Lower leg skin (tissue), 4 donors: ENCODE measurements around the gene ADI1. TPM values are rescaled to one million over a fixed set of nuclear protein-coding genes. Genes with fewer than 3 reads are reported as not detected.

Source experiments
- DNase-seq, 2 donors: peaks; one replicate each; pipeline ENCODE4 v3.0.0-alpha.2; 2019; ENCODE audit warnings: low spot score in 2 of 2
- H3K4me3 ChIP-seq: fragments of 200-600 bp; sonication (generic); 2 replicates; pipeline ENCODE4 v1.5.1; 2017; ENCODE audit warnings: mild to moderate bottlenecking, low read depth; ENCODE audit not compliant: poor library complexity, severe bottlenecking
- CTCF ChIP-seq, 3 donors: fragments of 450-650 bp; IDR thresholded peaks; one replicate each; pipeline ENCODE4 v1.5.1; 2016; ENCODE audit warnings: antibody characterized with exemption in 3 of 3, mild to moderate bottlenecking in 3 of 3, moderate library complexity in 2 of 3
- POLR2A ChIP-seq, 2 donors: fragments of 450-650 bp; IDR thresholded peaks; one replicate each; pipeline ENCODE4 v1.6.1; 2016 to 2017; ENCODE audit warnings: antibody characterized with exemption in 2 of 2, mild to moderate bottlenecking in 1 of 2, moderate library complexity in 1 of 2
- WGBS, 2 donors: methylation state at CpG; one replicate each; pipeline ENCODE4 v1.1.5; 2018; 5-methylcytosine and 5-hydroxymethylcytosine counted together
- intact Hi-C: fragments of 100-400 bp; cut with DNase I; formaldehyde crosslinking; loops from one replicate; pipeline ENCODE4 v1.15.0; 2023; ENCODE audit warnings: low total_unique reads
- total RNA-seq, 4 donors: library from RNA; depleted of rRNA; stranded (reverse); fragments of >200 nt; gene quantifications; one replicate each; pipeline ENCODE4 v1.1.0, GENCODE V29; 2016

Gene ADI1
- total RNA-seq, 4 donors from 2014 or later = 29.1 to 55.5 (median 44.1) TPM

- H3K4me3 ChIP-seq = no peak overlapping the region
- 95% methylated on average over 17 to 20 of the region's 20 CpGs for WGBS, 2 donors
- DNase-seq = no peak
- intact Hi-C loops = no loop called here
- TF ChIP-seq CTCF (IDR thresholded peaks at IDR 0.05) (no peak), POLR2A (IDR thresholded peaks at IDR 0.05) (no peak)
These were observed 36.9 kb downstream of the ADI1 start for GRCh38 chr2:3482363-3482821.

- H3K4me3 ChIP-seq = no peak overlapping the region
- DNase-seq = no peak
- 97% methylated on average over 18 to 20 of the region's 20 CpGs for WGBS, 2 donors
These were observed 37.5 kb downstream of the ADI1 start for GRCh38 chr2:3481736-3482362.

GRCh38 chr2:3481011-3481400 is 38.3 kb downstream of the ADI1 start:
- no peak for DNase-seq
- no peak overlapping the region for H3K4me3 ChIP-seq
- TF ChIP-seq CTCF (IDR thresholded peaks at IDR 0.05) (no peak), POLR2A (IDR thresholded peaks at IDR 0.05) (no peak)
- WGBS, 2 donors = 85 to 92% methylated on average over 5 of the region's 5 CpGs
- intact Hi-C loops = no loop called here

More at GRCh38 chr2:3481736-3482362, 37.5 kb downstream of the ADI1 start:
- intact Hi-C loops = no loop called here
- TF ChIP-seq POLR2A (IDR thresholded peaks at IDR 0.05) (no peak), CTCF (IDR thresholded peaks at IDR 0.05) (no peak)

GRCh38 chr2:3480352-3481010 is 38.9 kb downstream of the ADI1 start:
- TF ChIP-seq POLR2A (IDR thresholded peaks at IDR 0.05) (no peak), CTCF (IDR thresholded peaks at IDR 0.05) (no peak)
- DNase-seq = no peak
- 42 to 54% methylated on average over 7 of the region's 7 CpGs for WGBS, 2 donors
- intact Hi-C loops = no loop called here
- no peak overlapping the region for H3K4me3 ChIP-seq

- no peak for TF ChIP-seq POLR2A (IDR thresholded peaks at IDR 0.05)
- no peak for TF ChIP-seq CTCF (IDR thresholded peaks at IDR 0.05)
- 85 to 86% methylated on average over 31 of the region's 31 CpGs for WGBS, 2 donors
- intact Hi-C loops = no loop called here
- DNase-seq = no peak
- H3K4me3 ChIP-seq = no peak overlapping the region
These were observed 39.7 kb downstream of the ADI1 start for GRCh38 chr2:3479430-3480320.
